Measurements from ENCODE around the gene TBC1D4.

Gene TBC1D4

DNA sequence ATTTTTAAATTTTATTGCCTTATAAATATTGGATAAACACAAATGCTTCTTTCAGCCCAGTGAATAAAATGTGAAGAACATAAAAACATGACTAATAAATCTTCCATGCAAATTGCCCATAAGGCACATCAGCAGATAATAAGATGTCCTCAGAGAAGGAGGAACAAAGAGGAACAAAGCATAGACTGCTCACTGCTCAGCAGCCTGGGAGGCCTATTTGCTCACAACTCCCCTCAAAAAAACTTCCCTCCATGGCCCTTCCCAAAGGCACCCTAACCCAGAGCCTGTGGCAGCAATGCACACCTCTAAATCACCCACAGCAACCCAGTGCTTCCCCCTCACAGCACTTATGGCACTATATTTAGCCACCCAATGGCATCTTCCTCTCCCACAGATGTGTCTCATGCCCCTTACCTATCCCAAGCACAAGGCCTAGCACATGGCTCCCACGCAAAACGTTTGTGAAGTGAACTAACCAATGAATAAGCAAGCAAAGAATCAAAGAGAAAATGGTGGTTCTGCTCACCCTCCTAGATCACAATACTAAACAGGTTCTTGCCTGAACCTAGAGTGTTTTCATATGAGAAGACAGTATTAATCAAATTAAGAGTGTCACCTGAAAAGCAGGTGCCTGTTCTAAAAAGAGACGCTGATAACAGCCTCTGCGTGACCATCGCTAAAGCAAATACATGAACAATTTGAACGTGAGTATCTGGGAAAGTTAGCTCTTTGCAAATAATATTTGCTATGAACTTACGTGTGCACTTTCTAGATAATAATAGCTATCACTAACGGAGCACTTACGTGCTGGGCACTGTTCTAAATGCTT, 96.9 kb downstream of the TBC1D4 start:
- no peak for DNase-seq

DNA sequence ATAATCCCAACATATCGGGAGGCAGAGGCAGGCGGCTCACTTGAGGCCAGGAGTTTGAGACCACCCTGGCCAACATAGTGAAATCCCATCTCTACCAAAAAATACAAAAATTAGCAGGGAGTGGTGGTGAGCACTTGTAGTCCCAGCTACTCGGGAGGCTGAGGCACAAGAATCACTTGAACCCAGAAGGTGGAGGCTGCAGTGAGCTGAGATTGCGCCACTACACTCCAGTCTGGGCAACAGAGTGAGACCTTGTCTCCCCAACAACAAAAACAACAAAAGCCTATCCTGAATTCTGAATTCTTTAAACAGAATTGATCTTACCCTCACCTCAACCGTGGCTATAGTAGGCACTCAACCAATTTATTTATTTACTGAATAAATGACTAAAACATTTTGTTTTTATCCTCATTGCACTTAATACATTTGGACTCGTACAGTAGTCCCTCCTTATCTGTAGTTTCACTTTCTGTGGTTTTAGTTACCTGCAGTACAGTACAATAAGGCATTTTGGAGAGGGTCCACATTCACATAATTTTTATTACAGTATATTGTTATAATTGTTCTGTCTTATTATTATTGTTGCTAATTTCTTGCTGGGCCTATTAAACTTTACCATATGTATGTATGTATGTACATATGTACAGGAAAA, 98.8 kb downstream of the TBC1D4 start:
- no peak for DNase-seq

DNA sequence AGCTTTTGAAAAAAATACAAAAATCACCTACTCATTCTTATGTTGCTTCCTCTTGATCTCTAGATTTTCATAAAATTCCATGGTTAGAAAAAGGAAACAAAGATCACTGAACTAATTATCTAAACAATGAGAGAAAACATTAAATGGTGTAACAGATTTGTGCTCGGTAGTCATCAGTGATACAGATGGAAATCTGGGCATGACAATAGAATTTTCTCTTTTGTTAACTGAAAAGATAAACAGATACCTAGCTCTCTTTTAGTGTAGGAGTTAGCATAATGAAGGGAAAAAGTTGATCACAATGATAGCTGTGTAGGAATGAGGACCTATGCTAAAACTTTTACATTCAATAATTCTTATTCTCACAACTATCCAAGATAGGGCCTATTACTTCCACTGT, 103.7 kb downstream of the TBC1D4 start:
- no peak for DNase-seq

DNA sequence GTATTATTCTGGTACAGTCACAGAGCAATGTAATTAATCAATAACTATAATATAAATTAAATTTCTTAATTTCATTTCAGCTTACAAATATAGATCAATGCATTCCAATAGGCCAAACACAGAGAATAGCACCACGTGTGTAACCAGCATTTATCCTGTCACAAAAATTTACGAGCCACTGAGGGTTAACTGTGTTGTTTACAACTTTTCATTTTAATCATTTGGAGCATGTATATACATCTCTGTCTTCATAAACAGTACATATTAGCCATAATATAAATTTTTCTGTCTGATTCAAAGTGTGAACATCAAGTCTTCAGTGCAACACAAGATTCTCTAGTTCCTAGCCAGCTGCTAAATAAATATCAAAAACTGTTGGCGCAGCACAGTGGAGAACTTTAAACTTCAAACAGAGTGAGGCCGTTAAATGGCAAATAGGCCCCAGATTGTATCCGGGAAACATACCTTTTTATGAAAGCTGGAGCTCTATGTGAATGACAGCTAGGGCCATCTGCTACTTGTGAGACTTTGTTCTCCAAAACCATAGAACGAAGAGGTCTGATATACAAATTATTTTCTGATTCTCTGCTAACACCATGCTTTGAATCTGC, 105.1 kb downstream of the TBC1D4 start:
- DNase-seq, result no peak

DNA sequence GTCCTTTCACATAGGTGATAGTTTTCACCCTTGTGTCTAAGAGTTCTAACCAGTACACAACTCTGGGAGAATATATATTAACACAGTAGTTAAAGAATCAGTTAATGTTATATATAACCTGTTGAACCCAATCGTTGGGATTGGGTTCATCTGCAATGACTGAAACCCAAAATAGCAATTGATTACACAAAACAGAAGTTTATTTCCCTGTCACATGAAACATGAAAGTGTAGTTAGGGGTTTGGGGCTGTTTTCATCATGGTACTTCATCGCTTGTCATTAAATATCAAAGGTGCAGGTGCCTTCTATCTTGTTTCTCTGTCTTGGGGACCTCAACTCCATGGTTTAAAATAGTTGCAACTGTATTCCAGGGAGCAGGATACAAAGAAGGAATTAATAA, 106.6 kb downstream of the TBC1D4 start:
- DNase-seq, result no peak

DNA sequence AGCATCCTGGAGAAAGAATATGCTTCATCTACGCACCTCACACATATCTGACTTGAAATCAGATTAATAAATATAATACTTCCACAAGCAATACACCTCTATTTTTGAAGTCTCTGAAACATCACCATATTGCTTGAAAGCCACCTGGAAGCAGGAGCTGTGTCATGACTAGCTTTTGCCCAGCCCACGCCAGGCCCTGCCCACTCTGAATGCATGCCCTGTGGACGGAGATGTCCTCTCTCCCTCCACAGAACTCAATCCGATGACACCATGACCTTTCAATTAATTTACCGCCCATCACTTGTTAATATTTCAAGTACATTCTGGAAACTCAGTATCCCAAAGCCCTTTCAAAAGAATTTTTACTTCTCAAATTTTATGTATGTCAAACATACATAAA, 108.0 kb downstream of the TBC1D4 start:
- DNase-seq, result no peak

DNA sequence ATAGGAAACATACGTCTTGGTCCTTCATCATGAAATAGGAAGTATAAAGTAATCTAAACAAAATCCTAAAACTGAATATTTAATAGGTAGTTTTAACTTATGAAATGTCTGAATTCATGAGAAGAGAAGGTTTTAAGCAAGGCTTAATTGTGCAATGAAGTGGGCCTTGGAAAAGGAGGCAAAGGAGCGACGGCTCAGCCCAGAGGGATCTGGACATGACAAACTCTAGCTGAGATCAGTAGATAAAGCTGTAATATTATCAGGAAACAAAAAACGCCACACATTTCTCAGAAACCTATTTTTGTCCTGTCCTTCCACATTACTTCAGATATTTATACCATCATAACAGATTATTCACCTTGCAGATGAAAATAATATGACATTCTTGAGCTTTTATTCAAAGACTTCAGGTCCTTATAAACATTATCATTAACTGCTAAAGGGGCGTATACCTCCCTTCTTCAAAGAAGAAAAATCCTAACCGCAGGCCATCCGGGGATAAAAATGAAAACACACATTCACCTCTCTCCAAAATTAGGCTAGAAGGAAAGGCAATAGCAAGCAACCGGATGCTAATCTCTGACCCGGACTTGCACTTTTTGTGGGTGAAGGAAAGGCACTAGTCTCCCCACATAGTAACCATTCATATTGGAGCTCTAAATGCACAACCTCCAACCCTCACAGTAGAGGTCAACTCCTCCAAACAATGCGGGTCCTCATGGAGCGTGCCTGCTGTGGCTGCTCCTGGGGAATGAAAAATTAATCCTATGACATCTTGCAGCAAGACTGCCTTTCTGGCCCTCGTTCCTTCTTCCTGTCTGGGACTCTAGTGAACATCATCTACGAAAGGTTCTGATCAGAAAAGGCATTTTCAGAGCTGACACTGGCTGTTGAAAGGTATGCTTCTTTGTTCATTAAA, 108.8 kb downstream of the TBC1D4 start:
- no peak for DNase-seq

DNA sequence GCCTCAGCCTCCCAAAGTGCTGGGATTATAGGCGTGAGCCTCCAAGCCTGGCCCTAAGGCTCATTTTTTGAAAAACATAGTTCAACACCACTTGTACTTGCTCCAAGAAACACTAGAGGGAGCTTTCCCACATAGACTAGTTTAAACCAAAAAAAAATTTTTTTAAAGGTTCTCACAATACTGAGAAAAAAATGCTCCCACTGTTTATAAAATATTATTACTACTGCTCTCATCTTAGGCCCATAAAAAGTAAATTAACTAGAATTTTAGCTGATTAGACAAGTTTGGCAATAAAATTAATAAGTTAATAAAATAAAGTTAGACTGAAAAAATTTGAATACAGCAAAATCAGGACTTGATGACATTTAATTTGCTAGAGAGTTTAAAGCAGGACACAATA, 109.5 kb downstream of the TBC1D4 start:
- peak; percentile 71 for DNase-seq

DNA sequence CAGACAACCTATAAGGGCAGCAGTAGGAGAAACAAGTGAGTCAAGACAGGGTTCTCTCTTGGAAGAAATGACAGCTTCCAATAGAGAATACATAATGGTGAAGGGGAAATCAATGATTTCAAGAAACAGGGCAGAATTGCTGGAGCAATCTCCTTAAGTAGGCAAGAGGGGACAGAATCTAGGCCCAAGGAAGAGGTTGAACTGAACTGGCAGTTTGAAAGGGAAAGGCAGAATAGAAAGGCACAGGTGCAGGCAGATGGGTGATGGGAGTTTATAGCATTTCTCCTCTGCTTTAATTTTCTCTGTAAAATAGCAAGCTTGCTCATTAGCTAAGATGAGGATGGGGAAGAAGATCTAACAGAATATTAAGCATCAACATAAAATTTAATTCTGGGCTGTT, 110.8 kb downstream of the TBC1D4 start:
- DNase-seq, result no peak

DNA sequence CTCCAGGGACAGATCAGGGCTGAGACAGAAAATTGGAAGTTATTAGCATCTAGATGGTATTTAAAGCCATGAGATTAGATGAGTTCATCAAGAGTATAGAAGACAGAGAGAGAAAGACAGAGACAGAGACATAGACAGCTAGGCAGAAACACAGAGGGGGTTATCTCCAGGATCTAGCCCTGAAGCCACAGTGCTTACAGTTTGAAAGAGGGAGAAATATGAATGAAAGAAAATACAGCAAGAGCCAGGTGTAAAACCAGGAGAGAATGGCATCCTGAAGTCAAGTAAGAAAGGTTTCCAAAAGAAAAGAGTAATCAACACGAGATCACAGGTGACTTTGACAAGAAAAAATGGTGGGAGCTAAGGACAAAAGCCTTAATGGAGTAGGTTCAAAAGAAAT, 111.2 kb downstream of the TBC1D4 start:
- no peak for DNase-seq

DNA sequence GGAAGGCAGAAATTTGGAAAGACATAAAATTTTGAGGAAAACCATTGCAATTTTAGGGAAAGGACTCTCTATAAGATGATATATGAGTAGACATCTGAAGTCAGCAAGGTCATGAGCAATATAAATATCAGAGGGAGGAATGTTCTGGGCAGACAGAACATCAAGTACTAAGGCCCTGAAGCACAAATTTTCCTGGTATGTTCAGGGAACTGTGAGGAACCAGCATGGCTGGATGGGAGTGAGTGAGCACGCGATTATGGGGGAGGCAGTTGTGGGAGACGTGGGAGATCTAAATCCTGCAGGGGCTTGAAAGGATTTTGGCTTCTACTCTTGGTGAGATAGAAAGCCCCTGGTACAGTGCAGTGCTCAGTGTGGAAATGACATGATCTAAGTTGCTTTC, 112.0 kb downstream of the TBC1D4 start:
- DNase-seq, result no peak

DNA sequence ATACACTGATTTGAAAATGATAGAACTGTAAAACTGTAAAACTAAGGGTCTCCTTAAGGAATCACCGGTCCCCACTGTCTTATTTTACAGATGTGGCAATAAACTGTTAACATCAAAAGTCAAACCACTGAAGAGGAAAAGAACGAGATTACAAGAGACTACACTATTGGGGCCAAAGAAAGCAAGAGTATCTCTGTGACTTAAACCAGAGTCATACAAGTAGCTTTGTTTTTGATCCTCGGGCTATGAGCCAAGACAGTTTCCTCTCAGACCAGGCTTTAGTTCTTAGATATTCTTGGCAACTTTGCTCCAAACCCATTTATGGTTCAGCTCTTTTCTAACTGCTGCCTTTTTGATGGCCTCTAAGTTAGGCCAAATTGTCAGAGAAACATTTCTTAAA, 113.8 kb downstream of the TBC1D4 start:
- DNase-seq, result no peak

DNA sequence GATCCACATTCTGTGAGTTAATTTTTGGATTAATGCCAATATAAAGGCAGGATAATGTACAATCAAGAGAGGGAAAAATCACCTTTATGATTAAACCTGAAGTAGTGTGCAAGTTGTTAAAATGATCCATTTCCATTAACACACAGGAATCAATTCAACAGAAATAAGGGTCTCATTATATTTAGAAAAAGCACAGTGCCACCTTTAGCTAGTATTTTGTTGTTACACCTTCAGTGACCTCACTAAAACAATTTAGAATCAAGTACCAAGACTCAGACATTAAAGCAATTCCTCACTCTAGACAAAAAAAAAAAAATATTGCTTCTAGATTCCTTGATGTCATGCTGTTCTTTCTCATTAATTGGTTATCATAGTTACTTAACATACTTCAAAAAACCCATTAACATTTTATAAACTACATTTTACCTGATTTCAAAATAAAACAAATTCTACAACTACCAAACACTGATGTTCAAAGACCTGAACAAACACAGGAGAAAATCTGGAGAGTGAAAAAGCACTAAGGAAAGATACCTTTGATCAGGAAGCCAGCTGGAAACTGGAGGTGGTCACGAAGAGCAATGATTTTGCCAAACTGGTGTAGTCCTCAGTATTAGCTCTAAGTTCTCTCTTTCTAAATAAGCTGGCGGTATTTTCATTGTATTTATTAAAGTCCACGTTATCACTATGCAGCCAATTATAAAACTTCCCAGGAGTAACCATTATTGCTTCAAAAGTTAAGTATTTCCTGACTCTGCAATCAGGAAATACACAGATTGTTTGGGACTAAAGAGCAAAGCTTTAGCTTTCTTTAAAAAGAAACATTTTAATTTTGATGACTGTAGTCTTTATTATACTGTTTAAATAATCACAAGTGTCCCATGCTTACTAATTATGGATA, 115.3 kb downstream of the TBC1D4 start:
- no peak for DNase-seq

DNA sequence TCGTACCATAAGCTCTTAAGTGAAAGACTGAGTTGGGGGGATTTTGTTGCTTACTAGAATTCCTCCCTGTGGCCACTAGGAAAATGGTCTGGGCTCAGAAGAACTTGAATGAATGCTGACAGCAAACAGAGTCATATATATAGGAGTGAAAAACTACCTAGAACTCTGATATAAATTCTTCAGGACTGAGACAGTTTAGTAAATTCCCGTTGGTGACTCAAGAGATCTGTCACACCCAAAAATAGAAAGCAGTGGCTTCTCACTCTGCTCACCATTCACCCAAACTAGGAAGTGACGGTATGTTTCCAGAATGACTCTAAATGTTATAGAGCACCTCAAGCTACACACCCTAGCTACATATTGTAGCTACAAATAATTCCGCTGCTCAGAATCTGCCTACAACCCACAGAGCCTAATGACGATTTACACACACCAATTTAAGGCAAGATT, 116.2 kb downstream of the TBC1D4 start:
- no peak for DNase-seq

DNA sequence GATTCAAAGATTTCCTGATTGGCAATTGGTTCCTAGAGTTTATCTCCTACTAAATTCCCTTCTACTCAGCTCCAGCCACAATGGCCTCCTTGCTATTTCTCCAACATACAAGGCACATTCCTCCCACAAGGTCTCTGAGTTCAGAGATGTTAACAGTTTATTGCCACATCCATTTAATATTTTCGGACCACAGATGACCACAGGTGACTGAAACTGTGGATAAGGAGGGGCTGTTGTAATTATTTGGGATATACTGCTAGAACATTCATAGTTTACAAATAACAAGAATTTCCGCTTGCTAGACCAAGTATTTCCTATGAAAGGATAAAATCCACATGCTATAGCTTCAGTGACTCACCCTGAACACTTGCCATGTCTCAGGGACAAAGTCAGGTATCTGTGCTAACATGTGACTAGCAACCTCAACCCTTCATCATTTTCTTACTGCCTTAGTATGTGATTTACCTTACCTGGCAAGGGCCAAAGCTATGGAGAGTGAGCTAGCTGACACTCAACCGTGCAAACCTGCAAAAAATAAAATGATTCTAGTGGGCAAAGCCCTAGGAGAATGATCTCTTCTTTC, 117.7 kb downstream of the TBC1D4 start:
- no peak for DNase-seq

DNA sequence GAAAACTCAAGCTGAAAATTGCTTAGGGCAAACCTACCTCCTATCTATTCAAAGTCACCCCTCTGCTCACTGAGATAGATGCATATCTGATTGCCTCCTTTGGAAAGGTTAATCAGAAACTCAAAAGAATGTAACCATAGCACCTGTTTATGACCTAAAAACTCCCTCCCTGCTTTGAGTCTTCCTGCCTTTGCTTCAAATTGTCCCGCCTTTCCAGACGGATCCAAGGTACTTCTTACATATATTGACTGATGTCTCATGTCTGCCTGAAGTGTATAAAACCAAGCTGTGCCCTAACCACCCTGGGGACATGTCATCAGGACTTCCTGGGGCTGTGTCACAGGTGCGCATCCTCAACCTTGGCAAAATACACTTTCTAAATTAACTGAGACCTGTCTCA, 118.6 kb downstream of the TBC1D4 start:
- no peak for DNase-seq

DNA sequence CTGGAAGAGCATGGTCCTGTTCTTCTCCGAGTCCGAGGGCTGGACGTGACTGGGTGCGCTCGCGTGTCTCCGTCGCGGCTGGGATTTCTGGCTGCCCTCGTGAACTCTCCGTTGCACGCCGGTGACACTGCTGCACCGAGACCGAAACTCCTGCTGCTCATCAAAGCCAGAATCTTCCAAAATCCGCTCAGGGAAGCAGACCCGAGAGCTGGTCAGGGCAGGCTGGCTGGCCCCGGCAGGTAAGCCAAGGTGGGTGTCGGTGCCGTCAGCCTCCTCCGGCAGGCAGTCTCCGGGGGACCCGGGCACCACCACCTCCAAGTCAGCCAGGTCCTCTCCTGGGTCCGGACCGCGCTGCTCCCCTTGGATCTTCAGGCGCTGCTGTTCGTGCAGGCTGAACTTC, 119.9 kb downstream of the TBC1D4 start:
- DNase-seq, result no peak

DNA sequence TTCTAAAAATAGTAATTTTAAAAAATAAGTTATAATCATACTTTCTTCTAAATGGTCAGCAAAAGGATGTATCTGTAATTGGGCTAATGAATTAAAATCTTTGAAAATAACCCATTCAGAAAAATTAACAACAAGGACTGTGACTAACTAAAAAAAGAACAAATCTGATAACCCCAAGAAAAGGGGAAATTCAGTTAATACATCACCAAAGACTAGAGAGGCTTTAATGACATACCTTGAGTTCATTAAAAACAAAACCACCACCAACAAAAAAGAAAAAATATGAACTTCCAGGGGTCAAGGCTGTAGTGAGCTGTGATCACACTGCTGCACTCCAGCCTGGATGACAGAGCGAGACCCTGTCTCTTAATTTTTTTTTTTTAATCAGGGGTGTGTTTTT, 121.8 kb downstream of the TBC1D4 start:
- no peak for DNase-seq

DNA sequence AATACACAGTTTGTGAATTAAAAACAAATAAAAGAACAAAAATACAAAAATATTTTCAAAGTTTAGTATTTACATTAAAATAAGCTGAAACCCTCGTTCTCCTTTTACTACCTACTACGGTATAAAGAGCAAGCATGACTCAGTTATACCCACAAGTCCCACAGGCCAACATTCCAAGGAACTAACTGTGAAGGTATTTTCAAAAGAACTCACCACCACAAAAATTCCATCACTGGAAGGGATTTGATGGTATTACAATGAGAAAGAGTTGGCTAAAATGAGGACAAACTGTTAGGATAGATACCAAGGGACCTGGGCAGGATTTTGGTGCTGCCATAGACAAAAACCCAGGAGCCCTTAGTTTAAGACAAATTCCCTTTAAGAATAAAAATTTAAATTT, 122.7 kb downstream of the TBC1D4 start:
- no peak for DNase-seq

DNA sequence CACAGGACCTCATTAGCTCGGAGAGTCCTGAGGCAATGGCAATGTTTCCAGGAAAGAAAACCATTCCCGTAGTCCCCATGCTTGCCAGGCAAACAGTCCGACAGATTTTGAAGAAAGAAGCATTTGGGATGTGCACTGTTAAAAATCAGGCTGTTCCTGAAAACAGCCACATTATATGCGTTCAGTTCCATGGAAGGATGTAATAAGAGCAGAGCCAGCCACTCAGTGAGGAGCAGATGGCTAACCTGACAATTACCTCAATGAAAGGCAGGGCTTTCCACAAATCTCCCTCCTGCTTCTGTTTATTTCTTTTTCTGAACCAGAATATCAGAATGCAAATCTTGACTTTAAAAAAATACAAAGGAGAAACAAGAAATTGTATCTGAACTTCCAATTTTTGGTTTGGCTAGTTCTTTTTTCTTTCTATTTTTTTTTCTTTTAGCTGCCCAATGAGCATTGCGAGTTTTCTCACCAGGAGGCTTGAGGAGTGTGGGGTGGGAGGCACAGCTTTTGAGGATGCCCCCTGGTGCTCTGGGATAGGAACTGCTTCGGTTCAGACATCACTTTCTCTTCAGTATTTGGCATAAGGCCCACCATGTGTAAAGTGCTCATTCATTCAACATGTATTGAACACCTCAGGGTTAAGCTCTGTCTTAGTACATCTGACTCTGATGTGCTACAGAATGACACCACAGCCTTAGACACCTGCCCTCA, 124.2 kb downstream of the TBC1D4 start:
- DNase-seq, result peak; percentile 95

DNA sequence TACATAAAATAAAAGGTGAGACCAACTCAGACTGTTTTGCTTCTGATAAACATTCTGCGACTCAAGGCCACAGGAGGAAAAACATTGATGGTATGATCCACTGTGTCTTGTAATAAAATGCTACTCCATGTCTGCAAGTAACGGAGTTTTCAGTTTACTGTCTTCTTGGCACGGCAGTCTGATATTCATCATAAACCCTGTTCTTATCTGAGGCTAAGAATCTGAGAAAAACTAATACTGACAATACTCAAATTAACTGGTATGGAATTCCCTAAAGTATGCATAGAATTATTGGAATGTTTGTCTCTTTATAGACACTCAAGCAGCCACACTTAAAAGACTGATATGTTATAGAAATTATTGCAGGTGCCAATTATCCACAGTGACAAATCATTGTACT, 125.5 kb downstream of the TBC1D4 start:
- DNase-seq, result no peak

Measured in NCI-H2171 treated with DMSO at 0.1 percent for 48 hours (cell line).